GM12878 (cell line): Measurements from ENCODE around the gene PCGF1. TPM values are rescaled to one million over a fixed set of nuclear protein-coding genes. Genes with fewer than 3 reads are reported as not detected.

Experiments used
- BCL11A ChIP-seq: IDR thresholded peaks from 2 replicates; pipeline ENCODE4 v1.6.1; 2011; ENCODE audit warnings: low read depth, low read length
- CHD4 ChIP-seq: fragments of 200-600 bp; sonication (generic); IDR thresholded peaks from 2 replicates; pipeline ENCODE4 v1.6.1; 2016; ENCODE audit warnings: mild to moderate bottlenecking
- EP300 ChIP-seq, 2 experiments: fragments of 150-350 bp in 1 of 2; IDR thresholded peaks; 2 replicates each; pipeline ENCODE4 v1.6.1; 2011 to 2012; ENCODE audit warnings: low read depth in 2 of 2, low read length in 2 of 2, borderline replicate concordance in 1 of 2, improper control_type of control experiment in 1 of 2, inconsistent platforms in 1 of 2; ENCODE audit not compliant: control insufficient read depth in 1 of 2
- FOS ChIP-seq: IDR thresholded peaks from 3 replicates; pipeline ENCODE4 v1.6.1; 2011; ENCODE audit warnings: borderline replicate concordance; ENCODE audit not compliant: insufficient read length; ENCODE audit errors: extremely low read depth
- FOXK2 ChIP-seq: fragments of 450-650 bp; IDR thresholded peaks from 2 replicates; pipeline ENCODE4 v1.6.1; 2017; ENCODE audit warnings: mild to moderate bottlenecking, moderate library complexity
- IRF4 ChIP-seq: IDR thresholded peaks from 2 replicates; pipeline ENCODE4 v1.6.1; 2011; ENCODE audit warnings: low read depth, low read length
- MYB ChIP-seq: fragments of 150-350 bp; IDR thresholded peaks from 2 replicates; pipeline ENCODE4 v1.6.1; 2014; ENCODE audit warnings: mild to moderate bottlenecking, low read depth, low read length, borderline replicate concordance
- PAX8 ChIP-seq: fragments of 450-650 bp; IDR thresholded peaks from 2 replicates; pipeline ENCODE4 v1.6.1; 2017; ENCODE audit warnings: mild to moderate bottlenecking, moderate library complexity
- PRDM15 ChIP-seq: fragments of 450-650 bp; formaldehyde crosslinking; IDR thresholded peaks from 2 replicates; pipeline ENCODE4 v1.4.0; 2020; ENCODE audit warnings: mild to moderate bottlenecking, moderate library complexity
- RELB ChIP-seq: fragments of 450-650 bp; IDR thresholded peaks from 2 replicates; pipeline ENCODE4 v1.6.1; 2017; ENCODE audit warnings: low read depth, mild to moderate bottlenecking, moderate library complexity
- REST ChIP-seq: IDR thresholded peaks from 2 replicates; pipeline ENCODE4 v1.6.1; 2012; ENCODE audit warnings: mild to moderate bottlenecking, low read depth, low read length
- SIN3A ChIP-seq: IDR thresholded peaks from 2 replicates; pipeline ENCODE4 v1.6.1; 2012; ENCODE audit warnings: low read depth, low read length, improper control_type of control experiment
- SMAD5 ChIP-seq: IDR thresholded peaks from 2 replicates; pipeline ENCODE4 v1.6.1; 2016; ENCODE audit warnings: antibody characterized with exemption, low read depth
- YY1 ChIP-seq: IDR thresholded peaks from 2 replicates; pipeline ENCODE4 v1.6.1; 2011; ENCODE audit warnings: low read depth, mild to moderate bottlenecking, low read length
- polyA plus RNA-seq, 11 experiments: library from polyadenylated mRNA; depleted of rRNA in 4 of 11; unstranded in 6 of 11; stranded (reverse) in 5 of 11; fragments of >200 nt; fragmentation: Nextera tagmentation in 4 of 11; fragmentation: Illumina TruSeq in 1 of 11; extraction: Ambion mirVana in 4 of 11; extraction: Trizol in 1 of 11; gene quantifications; 1 replicate in 1 of 11; 2 replicates in 10 of 11; pipeline versions ENCODE4 v1.2.1 to v1.2.3, GENCODE V29; 2011 to 2016; ENCODE audit warnings: inconsistent platforms in 2 of 11, missing spikeins in 2 of 11, low read depth in 1 of 11
- total RNA-seq, 4 experiments: library from RNA; depleted of rRNA in 3 of 4; stranded (reverse); fragments of >200 nt in 3 of 4; fragmentation: Illumina TruSeq in 1 of 4; extraction: Trizol in 1 of 4; gene quantifications; 2 replicates each; pipeline versions ENCODE4 v1.2.1 to v1.2.3, GENCODE V29; 2013 to 2021
- TF ChIP-seq, protein P1 (sequence below): IDR thresholded peaks from 2 replicates; pipeline ENCODE4 v1.6.1; 2011; ENCODE audit warnings: low read depth, low read length, improper control_type of control experiment, borderline replicate concordance
- TF ChIP-seq, protein P2 (sequence below), 3 experiments: IDR thresholded peaks in 2 of 3; conservative IDR thresholded peaks in 1 of 3; 2 replicates each; pipeline ENCODE4 v1.5.1; 2011; ENCODE audit warnings: low read depth in 3 of 3, low read length in 3 of 3, mild to moderate bottlenecking in 3 of 3, control low read depth in 2 of 3, moderate library complexity in 2 of 3, inconsistent platforms in 1 of 3, mixed read lengths in 1 of 3; ENCODE audit not compliant: control insufficient read depth in 2 of 3, insufficient read depth in 1 of 3; ENCODE audit errors: extremely low read depth in 1 of 3

The PCGF1 gene
- total and polyA plus RNA-seq, 10 of the 15 experiments (the other 5 are each of a cell fraction or from before 2014, with no cell fraction given), result 23.1 to 50.8 (median 27.4) TPM

DNA sequence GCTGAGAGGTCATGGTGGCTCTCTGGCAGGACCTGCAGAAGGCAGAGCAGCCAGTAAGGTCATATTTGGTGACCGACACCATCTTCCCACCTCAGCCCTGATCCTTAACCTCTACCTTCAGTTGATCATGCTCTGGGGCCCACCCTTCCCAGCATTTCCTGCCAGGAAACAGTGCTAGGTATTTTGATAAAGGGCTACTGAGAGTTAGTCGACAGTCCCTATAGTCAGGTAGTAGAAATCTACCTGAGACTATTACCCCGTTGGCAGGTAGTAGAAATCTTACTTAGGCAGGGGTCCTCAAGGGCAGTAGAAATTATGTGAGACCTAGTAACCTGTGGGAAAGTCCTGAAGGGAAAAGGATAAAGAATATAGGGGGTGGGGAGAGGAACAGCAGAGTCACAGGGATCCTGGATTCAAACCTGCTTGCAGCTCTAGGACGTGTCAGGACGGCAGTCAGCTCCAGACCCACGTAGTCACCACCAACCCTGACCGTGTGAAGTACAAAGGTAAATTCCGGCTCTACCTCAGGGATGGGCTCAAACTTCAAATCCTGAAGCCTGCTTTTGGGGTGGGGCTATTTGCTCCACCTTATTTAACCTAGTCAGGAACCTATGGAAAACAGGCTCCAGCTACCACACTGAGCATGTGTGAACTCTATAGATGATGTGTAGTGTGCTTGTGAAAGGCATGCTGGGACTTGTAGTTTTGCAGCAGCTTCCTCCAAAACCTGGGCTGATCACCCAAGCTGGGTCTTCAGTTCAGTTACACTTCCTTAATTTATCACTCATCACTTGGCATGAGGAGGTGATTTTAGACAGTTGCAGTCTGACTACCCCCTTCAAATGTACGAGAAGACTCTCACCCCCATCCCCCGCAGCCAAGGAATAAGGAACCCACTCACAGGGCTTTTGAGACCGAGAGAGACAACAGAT lies 18.5 kb upstream of the PCGF1 start, which contains the start of gene DQX1 (continued):
- TF ChIP-seq PRDM15 (no peak), MYB (no peak), YY1 (0 out of 2 replicates have a peak, but pooled peaks have one; percentile 4), REST (no peak), PAX8 (no peak), CHD4 (no peak), EP300 (IDR thresholded peaks at IDR 0.05; ENCODE audit: borderline replicate concordance in 1 of 2, control insufficient read depth in 1 of 2, low read depth in 2 of 2, low read length in 2 of 2) (no peak), SIN3A (no peak), RELB (no peak), FOXK2 (no peak), IRF4 (no peak), SMAD5 (peak; percentile 35; the same call in 1 of the 2 replicates), BCL11A (no peak), FOS (no peak)
- TF ChIP-seq, protein P1, sequence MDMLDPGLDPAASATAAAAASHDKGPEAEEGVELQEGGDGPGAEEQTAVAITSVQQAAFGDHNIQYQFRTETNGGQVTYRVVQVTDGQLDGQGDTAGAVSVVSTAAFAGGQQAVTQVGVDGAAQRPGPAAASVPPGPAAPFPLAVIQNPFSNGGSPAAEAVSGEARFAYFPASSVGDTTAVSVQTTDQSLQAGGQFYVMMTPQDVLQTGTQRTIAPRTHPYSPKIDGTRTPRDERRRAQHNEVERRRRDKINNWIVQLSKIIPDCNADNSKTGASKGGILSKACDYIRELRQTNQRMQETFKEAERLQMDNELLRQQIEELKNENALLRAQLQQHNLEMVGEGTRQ, result no peak
- TF ChIP-seq, protein P2, sequence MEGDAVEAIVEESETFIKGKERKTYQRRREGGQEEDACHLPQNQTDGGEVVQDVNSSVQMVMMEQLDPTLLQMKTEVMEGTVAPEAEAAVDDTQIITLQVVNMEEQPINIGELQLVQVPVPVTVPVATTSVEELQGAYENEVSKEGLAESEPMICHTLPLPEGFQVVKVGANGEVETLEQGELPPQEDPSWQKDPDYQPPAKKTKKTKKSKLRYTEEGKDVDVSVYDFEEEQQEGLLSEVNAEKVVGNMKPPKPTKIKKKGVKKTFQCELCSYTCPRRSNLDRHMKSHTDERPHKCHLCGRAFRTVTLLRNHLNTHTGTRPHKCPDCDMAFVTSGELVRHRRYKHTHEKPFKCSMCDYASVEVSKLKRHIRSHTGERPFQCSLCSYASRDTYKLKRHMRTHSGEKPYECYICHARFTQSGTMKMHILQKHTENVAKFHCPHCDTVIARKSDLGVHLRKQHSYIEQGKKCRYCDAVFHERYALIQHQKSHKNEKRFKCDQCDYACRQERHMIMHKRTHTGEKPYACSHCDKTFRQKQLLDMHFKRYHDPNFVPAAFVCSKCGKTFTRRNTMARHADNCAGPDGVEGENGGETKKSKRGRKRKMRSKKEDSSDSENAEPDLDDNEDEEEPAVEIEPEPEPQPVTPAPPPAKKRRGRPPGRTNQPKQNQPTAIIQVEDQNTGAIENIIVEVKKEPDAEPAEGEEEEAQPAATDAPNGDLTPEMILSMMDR (IDR thresholded peaks at IDR 0.05 in 2 of 3, conservative IDR thresholded peaks at IDR 0.05 in 1 of 3; ENCODE audit: control insufficient read depth in 2 of 3, extremely low read depth in 1 of 3, insufficient read depth in 1 of 3, low read depth in 3 of 3, low read length in 3 of 3), result no peak
